ENCODE results near the gene COA6. TPM values are rescaled to one million over a fixed set of nuclear protein-coding genes. Genes with fewer than 3 reads are reported as not detected.
"Not testable (repeated sequence)": the region's sequence is repeated elsewhere in the genome, so short reads cannot be mapped to it uniquely, and the experiment has no call there.

The COA6 gene
- 10 to 100 TPM; 33.1 to 40.7 (median 37.8) TPM for polyA plus RNA-seq (ENCODE audit: insufficient read length in 4 of 4)

GRCh38 chr1:234373064-234373958 is at the start of gene COA6:
Gene COA6 (plus strand): TSS chr1:234373456. CDS start chr1:234373467, 11 bp downstream.
- DNase-seq (ENCODE audit: low read depth in 4 of 4, low spot score in 3 of 4) = peak; percentile 94 to 98 (median 95)

GRCh38 chr1:234324821-234325220 is 48.4 kb upstream of the COA6 start:
- no peak for DNase-seq (ENCODE audit: low read depth in 4 of 4, low spot score in 3 of 4)

- no peak for DNase-seq (ENCODE audit: low read depth in 4 of 4, low spot score in 3 of 4)
Observed at GRCh38 chr1:234325878-234326496, 47.3 kb upstream of the COA6 start.

- peak in 2 of 4 donors; percentile 30 to 43 for DNase-seq (ENCODE audit: low read depth in 4 of 4, low spot score in 3 of 4)
Observed at GRCh38 chr1:234326497-234327366, 46.5 kb upstream of the COA6 start.

DNA sequence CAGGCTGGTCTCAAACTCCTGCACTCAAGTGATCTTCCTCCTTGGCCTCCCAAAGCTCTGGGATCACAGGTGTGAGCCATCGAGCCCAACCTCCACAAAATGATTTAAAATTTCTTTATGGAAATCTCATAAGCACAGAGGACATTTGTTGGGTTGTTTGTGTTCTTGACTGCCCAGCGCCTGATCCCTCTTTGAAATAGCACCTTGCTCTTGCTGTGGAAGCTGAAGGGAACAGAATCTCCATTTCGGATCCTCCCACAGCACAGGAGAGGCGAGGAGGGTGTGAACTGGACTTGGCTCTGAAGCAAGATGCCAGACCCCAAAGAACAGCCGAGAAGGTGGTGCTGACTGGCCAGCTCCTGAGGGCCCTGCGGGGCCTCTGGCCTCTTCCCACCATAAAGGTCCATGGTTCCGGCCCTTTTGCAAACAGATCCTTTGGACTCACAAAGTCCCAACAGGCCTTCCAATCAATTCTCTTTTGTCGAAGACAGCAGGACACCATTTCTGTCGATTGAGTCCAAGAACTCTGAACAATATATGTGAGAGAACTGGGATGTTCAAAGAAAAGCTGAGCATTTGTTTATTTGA is 45.6 kb upstream of the COA6 start:
- no peak for DNase-seq (ENCODE audit: low read depth in 4 of 4, low spot score in 3 of 4)

- DNase-seq (ENCODE audit: low read depth in 4 of 4, low spot score in 3 of 4) = no peak
Observed at GRCh38 chr1:234330843-234331215, 42.4 kb upstream of the COA6 start.

DNA sequence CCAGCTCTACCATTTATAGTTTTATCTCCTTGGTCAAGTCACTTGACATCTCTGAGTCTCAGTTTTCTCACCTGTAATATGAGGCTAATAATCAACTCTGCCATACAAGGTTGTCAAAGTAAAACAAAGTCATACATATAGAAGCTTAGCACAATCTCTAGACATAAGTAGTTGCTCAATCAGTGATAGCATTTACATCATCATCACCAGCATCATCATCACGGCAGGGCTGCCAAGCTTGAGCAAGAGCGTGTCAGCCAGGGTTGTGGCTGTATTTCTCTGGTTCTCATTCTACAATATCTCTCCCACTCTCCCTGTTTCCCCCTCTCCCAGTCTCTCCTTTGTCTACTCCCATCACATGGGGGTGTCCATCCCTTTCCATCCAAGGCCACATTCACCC is 41.7 kb upstream of the COA6 start:
- no peak for DNase-seq (ENCODE audit: low read depth in 4 of 4, low spot score in 3 of 4)

DNA sequence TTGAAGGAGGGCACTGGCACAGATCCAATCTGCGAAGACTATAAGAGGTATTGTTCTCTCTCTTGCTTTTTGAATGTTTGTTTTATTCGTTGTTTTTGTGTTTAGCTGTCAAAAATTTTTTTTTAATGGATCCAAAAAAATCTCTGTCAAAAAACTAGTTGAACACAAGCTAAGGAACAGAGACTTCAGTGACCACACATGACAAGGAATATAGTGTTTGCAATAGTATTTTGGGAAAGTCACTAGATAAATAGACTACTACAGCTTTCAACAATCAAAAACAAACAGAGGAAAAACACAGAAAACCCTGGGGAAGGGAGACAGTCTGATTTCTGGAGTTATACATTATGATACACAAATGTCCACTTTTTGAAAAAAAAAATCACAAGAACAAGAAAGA is 36.9 kb upstream of the COA6 start:
- DNase-seq (ENCODE audit: low read depth in 4 of 4, low spot score in 3 of 4) = no peak

- no peak for DNase-seq (ENCODE audit: low read depth in 4 of 4, low spot score in 3 of 4)
Observed at GRCh38 chr1:234337233-234337632, 36.0 kb upstream of the COA6 start.

GRCh38 chr1:234340528-234340927 is 32.7 kb upstream of the COA6 start:
- no peak for DNase-seq (ENCODE audit: low read depth in 4 of 4, low spot score in 3 of 4)

DNA sequence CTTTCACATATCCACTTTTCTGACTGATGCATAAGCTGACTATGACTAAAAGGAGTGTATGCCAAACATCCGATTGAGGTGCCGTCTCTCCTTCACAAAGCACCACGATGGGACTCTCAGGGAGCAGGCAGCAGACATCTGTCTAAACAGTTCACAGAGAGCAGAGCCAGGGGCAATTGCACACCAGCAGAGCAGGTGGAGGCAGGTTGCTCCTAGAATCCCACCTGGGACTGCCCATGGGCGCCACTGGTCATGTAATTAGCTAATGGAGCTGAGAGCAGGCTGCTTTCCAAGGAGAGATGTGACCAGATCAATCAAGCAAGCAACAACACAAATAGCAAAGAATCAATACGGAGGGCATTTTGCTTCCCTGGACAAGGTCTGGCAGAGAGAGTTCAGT is 30.5 kb upstream of the COA6 start:
- no peak for DNase-seq (ENCODE audit: low read depth in 4 of 4, low spot score in 3 of 4)

DNA sequence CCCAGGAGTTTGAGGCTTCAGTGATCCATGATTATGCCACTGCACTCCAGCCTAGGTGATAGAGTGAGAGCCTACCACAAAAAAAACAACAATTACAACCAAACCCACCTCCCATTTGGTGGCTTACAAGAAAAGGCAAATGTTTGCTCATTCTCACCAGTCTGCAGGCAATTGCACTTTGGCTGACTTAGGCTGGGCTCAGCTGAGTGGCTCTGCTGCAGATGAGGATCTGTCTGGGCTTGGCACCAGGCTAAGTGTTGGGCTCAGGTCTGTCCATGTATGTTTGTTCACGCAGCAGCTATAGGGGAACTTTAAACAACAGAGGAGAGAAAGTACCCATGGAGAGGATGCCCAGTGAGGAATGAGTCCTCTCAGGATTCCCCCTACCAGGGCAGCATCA is 28.0 kb upstream of the COA6 start:
- DNase-seq (ENCODE audit: low read depth in 4 of 4, low spot score in 3 of 4) = no peak

GRCh38 chr1:234348964-234349363 is 24.3 kb upstream of the COA6 start:
- no peak for DNase-seq (ENCODE audit: low read depth in 4 of 4, low spot score in 3 of 4)

- DNase-seq (ENCODE audit: low read depth in 4 of 4, low spot score in 3 of 4) = no peak
Observed at GRCh38 chr1:234355782-234356510, 17.3 kb upstream of the COA6 start.

GRCh38 chr1:234356615-234357269 is 16.5 kb upstream of the COA6 start:
- DNase-seq (ENCODE audit: low read depth in 4 of 4, low spot score in 3 of 4) = not testable (repeated sequence)

DNA sequence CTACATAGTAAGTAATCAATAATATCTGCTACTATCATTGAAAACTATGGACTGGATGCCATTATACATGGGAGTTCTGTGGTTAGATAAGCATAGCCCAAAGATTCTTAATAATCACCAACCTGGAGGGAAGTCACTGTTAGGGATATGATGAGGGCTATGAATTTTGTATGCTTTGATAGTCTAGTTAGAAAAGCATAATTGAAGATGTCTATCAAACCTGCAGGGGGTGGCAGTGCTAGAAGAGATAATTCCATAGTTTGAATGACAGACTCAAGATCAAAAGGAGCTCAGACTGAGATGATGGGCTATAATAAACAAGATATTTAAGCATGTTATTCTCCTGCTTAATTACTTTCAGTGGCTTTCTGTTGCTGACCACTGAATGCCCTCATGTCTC is 15.4 kb upstream of the COA6 start:
- DNase-seq (ENCODE audit: low read depth in 4 of 4, low spot score in 3 of 4) = no peak

DNA sequence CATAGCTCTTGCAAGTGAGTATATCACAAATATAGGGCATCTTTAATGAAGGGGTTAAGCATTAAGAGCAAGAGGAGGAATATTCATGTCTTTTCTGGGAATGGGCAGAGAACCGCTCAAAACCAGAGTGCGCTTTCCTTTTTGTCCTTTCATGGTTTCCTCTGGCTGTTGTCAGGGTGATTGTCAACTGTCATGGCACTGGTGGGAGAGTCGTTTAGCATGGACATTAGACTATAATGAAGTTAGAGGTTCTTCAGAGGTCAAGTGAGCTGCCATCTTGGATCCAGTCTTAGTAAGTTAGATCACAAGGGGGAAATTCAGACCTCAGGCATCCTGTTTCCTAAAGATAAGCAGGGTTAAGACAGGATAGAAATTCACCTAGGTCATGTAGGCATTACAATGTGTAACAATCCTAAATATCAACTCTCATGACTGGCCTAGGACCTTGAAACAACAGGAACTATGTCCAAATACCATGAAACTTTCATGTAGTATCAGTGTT is 12.1 kb upstream of the COA6 start:
- DNase-seq (ENCODE audit: low read depth in 4 of 4, low spot score in 3 of 4) = no peak

DNA sequence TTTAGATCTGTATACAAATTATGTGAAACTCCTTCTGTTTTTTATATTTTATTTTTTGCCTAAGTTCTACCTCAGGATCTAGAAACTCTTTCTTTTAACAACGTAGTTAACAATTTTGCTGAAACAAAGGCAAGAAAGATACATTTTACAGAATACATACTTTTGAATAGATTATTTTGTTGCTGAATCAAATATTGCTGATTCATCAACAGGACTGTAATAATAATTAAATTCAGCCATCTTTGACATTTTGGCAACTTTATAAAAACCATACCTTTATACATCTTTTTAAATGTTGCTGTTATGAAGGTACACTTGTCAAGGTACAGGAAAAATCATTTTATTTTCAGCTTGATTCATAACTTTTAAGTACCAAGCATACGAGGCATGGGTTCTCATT is 10.7 kb upstream of the COA6 start:
- DNase-seq (ENCODE audit: low read depth in 4 of 4, low spot score in 3 of 4) = no peak

DNA sequence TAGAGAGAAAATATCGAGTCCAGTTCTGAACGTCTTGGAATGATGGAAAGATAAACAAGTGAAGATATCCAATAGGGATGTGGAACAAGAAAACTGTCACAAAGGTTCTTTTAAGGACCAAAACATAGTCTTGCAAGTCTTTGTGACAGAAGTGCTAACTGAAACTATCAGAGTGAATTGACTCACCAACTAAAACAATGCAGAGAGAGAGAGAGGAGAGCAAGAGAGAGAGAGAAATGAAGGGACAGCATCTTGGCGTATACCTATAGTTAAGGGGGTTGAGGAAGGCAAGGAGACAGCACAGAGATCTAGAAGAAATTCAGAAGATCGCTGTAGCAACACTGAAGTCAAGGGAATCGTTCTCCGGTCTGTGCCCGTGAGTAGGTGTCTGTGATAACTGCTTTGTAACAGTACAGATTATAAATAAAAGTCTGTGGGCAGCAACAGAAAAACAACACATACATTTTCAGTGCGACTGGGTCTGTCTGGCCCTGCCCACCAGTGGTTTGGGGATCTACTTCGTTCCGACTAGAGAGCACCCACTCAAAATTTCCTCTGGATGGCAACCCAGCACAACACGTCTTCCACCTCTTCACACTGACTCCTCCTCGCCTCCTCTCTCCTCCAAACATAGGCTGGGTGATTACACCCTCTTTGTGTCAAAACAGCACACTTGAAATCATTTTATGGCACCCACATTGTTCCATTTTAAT is 4.8 kb upstream of the COA6 start:
- DNase-seq (ENCODE audit: low read depth in 4 of 4, low spot score in 3 of 4) = no peak
